Superior temporal gyrus (tissue), 1 donor: ENCODE results near the gene HERC4.
"Not testable (repeated sequence)": the region's sequence is repeated elsewhere in the genome, so short reads cannot be mapped to it uniquely, and the experiment has no call there.

Experiments used
- DNase-seq: peaks from one replicate; pipeline ENCODE4 v3.0.0-alpha.2; 2016; ENCODE audit errors: extremely low spot score

The HERC4 gene

GRCh38 chr10:67884313-67884841 is 190.7 kb downstream of the HERC4 start, which contains the start of gene SIRT1:
Gene SIRT1 (plus strand): TSS chr10:67884656. CDS start chr10:67884722, 66 bp downstream.
- peak; percentile 95 for DNase-seq

- no peak for DNase-seq
Observed at GRCh38 chr10:67883710-67884312, 191.3 kb downstream of the HERC4 start.

GRCh38 chr10:67878133-67878532 is 196.9 kb downstream of the HERC4 start:
- DNase-seq = no peak

- not testable (repeated sequence) for DNase-seq
Observed at GRCh38 chr10:67877421-67877820, 197.7 kb downstream of the HERC4 start.

GRCh38 chr10:67875340-67876238 is 199.5 kb downstream of the HERC4 start:
- no peak for DNase-seq
